ENCODE results near the gene AIFM1. TPM values are rescaled to one million over a fixed set of nuclear protein-coding genes. Genes with fewer than 3 reads are reported as not detected.

Gene AIFM1
- total and polyA plus RNA-seq, 4 donors = 19.0 to 33.7 (median 25.9) TPM

GRCh38 chrX:130184857-130185256, 19.2 kb upstream of the AIFM1 start:
- Histone ChIP-seq H3K36me3 (ENCODE audit: control insufficient read depth, insufficient read depth, low read length) (no peaks in the 10 kb centered on the region), H3K4me1 (ENCODE audit: control insufficient read depth, insufficient read depth, low read length) (no peaks in the 10 kb centered on the region), H3K4me3 (ENCODE audit: low read depth, low read length) (no peak overlapping the region), H3K9me3 (ENCODE audit: control insufficient read depth, insufficient read depth, low read length) (no peaks in the 10 kb centered on the region), H3K27me3 (ENCODE audit: control insufficient read depth, insufficient read depth, low read length) (no peaks in the 10 kb centered on the region), H3K27ac (ENCODE audit: low read depth, low read length) (no peak overlapping the region)
- DNase-seq (ENCODE audit: low read depth in 4 of 6, low spot score in 6 of 6) = no peak
- no CpG with 5 or more reads among the region's 2 CpGs for WGBS (ENCODE audit: insufficient coverage)

GRCh38 chrX:130184168-130184567, 18.5 kb upstream of the AIFM1 start:
- Histone ChIP-seq H3K27ac (ENCODE audit: low read depth, low read length) (no peak overlapping the region), H3K27me3 (ENCODE audit: control insufficient read depth, insufficient read depth, low read length) (no peaks in the 10 kb centered on the region), H3K4me3 (ENCODE audit: low read depth, low read length) (no peak overlapping the region), H3K9me3 (ENCODE audit: control insufficient read depth, insufficient read depth, low read length) (no peaks in the 10 kb centered on the region), H3K4me1 (ENCODE audit: control insufficient read depth, insufficient read depth, low read length) (no peaks in the 10 kb centered on the region), H3K36me3 (ENCODE audit: control insufficient read depth, insufficient read depth, low read length) (no peaks in the 10 kb centered on the region)
- DNase-seq (ENCODE audit: low read depth in 4 of 6, low spot score in 6 of 6) = no peak
- 92% methylated on average over 10 of the region's 11 CpGs for WGBS (ENCODE audit: insufficient coverage)

- H3K36me3 ChIP-seq (ENCODE audit: control insufficient read depth, insufficient read depth, low read length) = no peaks in the 10 kb centered on the region
- peak in 2 of 6 donors; percentile 36 to 57 for DNase-seq (ENCODE audit: low read depth in 4 of 6, low spot score in 6 of 6)
- no peak overlapping the region for H3K27ac ChIP-seq (ENCODE audit: low read depth, low read length)
- no peak overlapping the region for H3K4me3 ChIP-seq (ENCODE audit: low read depth, low read length)
- H3K27me3 ChIP-seq (ENCODE audit: control insufficient read depth, insufficient read depth, low read length) = no peaks in the 10 kb centered on the region
- H3K4me1 ChIP-seq (ENCODE audit: control insufficient read depth, insufficient read depth, low read length) = peaks cover 14% of the 10 kb centered on the region
- 38% methylated on average over 4 of the region's 7 CpGs for WGBS (ENCODE audit: insufficient coverage)
- H3K9me3 ChIP-seq (ENCODE audit: control insufficient read depth, insufficient read depth, low read length) = no peaks in the 10 kb centered on the region
Measured at GRCh38 chrX:130179579-130180215, 14.1 kb upstream of the AIFM1 start.

GRCh38 chrX:130179170-130179569, 13.5 kb upstream of the AIFM1 start:
- Histone ChIP-seq H3K36me3 (ENCODE audit: control insufficient read depth, insufficient read depth, low read length) (no peaks in the 10 kb centered on the region), H3K4me1 (ENCODE audit: control insufficient read depth, insufficient read depth, low read length) (peaks cover 19% of the 10 kb centered on the region), H3K27ac (ENCODE audit: low read depth, low read length) (no peak overlapping the region), H3K27me3 (ENCODE audit: control insufficient read depth, insufficient read depth, low read length) (no peaks in the 10 kb centered on the region), H3K9me3 (ENCODE audit: control insufficient read depth, insufficient read depth, low read length) (no peaks in the 10 kb centered on the region), H3K4me3 (ENCODE audit: low read depth, low read length) (no peak overlapping the region)
- 50% methylated on average over 1 of the region's 5 CpGs for WGBS (ENCODE audit: insufficient coverage)
- DNase-seq (ENCODE audit: low read depth in 4 of 6, low spot score in 6 of 6) = peak in 1 of 6 donors; percentile 18

GRCh38 chrX:130176942-130177341, 11.3 kb upstream of the AIFM1 start:
- WGBS (ENCODE audit: insufficient coverage) = 61% methylated on average over 3 of the region's 4 CpGs
- no peak overlapping the region for H3K4me3 ChIP-seq (ENCODE audit: low read depth, low read length)

GRCh38 chrX:130176354-130176776, 10.7 kb upstream of the AIFM1 start:
- no peak overlapping the region for H3K4me3 ChIP-seq (ENCODE audit: low read depth, low read length)
- H3K27ac ChIP-seq (ENCODE audit: low read depth, low read length) = peak overlapping the region; percentile 29
- H3K36me3 ChIP-seq (ENCODE audit: control insufficient read depth, insufficient read depth, low read length) = no peaks in the 10 kb centered on the region
- peaks cover 24% of the 10 kb centered on the region for H3K4me1 ChIP-seq (ENCODE audit: control insufficient read depth, insufficient read depth, low read length)
- H3K9me3 ChIP-seq (ENCODE audit: control insufficient read depth, insufficient read depth, low read length) = no peaks in the 10 kb centered on the region
- peak in 1 of 6 donors; percentile 5 for DNase-seq (ENCODE audit: low read depth in 4 of 6, low spot score in 6 of 6)
- H3K27me3 ChIP-seq (ENCODE audit: control insufficient read depth, insufficient read depth, low read length) = no peaks in the 10 kb centered on the region

More at GRCh38 chrX:130176942-130177341, 11.3 kb upstream of the AIFM1 start:
- no peak overlapping the region for H3K27ac ChIP-seq (ENCODE audit: low read depth, low read length)
- H3K27me3 ChIP-seq (ENCODE audit: control insufficient read depth, insufficient read depth, low read length) = no peaks in the 10 kb centered on the region
- H3K36me3 ChIP-seq (ENCODE audit: control insufficient read depth, insufficient read depth, low read length) = no peaks in the 10 kb centered on the region
- peaks cover 24% of the 10 kb centered on the region for H3K4me1 ChIP-seq (ENCODE audit: control insufficient read depth, insufficient read depth, low read length)
- H3K9me3 ChIP-seq (ENCODE audit: control insufficient read depth, insufficient read depth, low read length) = no peaks in the 10 kb centered on the region
- no peak for DNase-seq (ENCODE audit: low read depth in 4 of 6, low spot score in 6 of 6)

- Histone ChIP-seq H3K36me3 (ENCODE audit: control insufficient read depth, insufficient read depth, low read length) (no peaks in the 10 kb centered on the region), H3K4me3 (ENCODE audit: low read depth, low read length) (no peak overlapping the region), H3K27ac (ENCODE audit: low read depth, low read length) (no peak overlapping the region), H3K9me3 (ENCODE audit: control insufficient read depth, insufficient read depth, low read length) (no peaks in the 10 kb centered on the region), H3K4me1 (ENCODE audit: control insufficient read depth, insufficient read depth, low read length) (peaks cover 24% of the 10 kb centered on the region), H3K27me3 (ENCODE audit: control insufficient read depth, insufficient read depth, low read length) (no peaks in the 10 kb centered on the region)
- no peak for DNase-seq (ENCODE audit: low read depth in 4 of 6, low spot score in 6 of 6)
- no CpG with 5 or more reads among the region's 2 CpGs for WGBS (ENCODE audit: insufficient coverage)
Measured at GRCh38 chrX:130174937-130175336, 9.3 kb upstream of the AIFM1 start.

GRCh38 chrX:130174045-130174704, 8.5 kb upstream of the AIFM1 start:
- no peaks in the 10 kb centered on the region for H3K27me3 ChIP-seq (ENCODE audit: control insufficient read depth, insufficient read depth, low read length)
- DNase-seq (ENCODE audit: low read depth in 4 of 6, low spot score in 6 of 6) = peak in 2 of 6 donors; percentile 8 to 11
- no peak overlapping the region for H3K27ac ChIP-seq (ENCODE audit: low read depth, low read length)
- 56% methylated on average over 9 of the region's 10 CpGs for WGBS (ENCODE audit: insufficient coverage)
- no peaks in the 10 kb centered on the region for H3K9me3 ChIP-seq (ENCODE audit: control insufficient read depth, insufficient read depth, low read length)
- H3K4me1 ChIP-seq (ENCODE audit: control insufficient read depth, insufficient read depth, low read length) = peaks cover 24% of the 10 kb centered on the region
- H3K4me3 ChIP-seq (ENCODE audit: low read depth, low read length) = peak overlapping the region; percentile 4
- H3K36me3 ChIP-seq (ENCODE audit: control insufficient read depth, insufficient read depth, low read length) = no peaks in the 10 kb centered on the region

GRCh38 chrX:130173190-130173895, 7.7 kb upstream of the AIFM1 start:
- no peak overlapping the region for H3K27ac ChIP-seq (ENCODE audit: low read depth, low read length)
- H3K4me1 ChIP-seq (ENCODE audit: control insufficient read depth, insufficient read depth, low read length) = peaks cover 24% of the 10 kb centered on the region
- DNase-seq (ENCODE audit: low read depth in 4 of 6, low spot score in 6 of 6) = peak in 2 of 6 donors; percentile 11 to 24
- H3K36me3 ChIP-seq (ENCODE audit: control insufficient read depth, insufficient read depth, low read length) = no peaks in the 10 kb centered on the region
- H3K9me3 ChIP-seq (ENCODE audit: control insufficient read depth, insufficient read depth, low read length) = no peaks in the 10 kb centered on the region
- WGBS (ENCODE audit: insufficient coverage) = 52% methylated on average over 4 of the region's 7 CpGs
- H3K27me3 ChIP-seq (ENCODE audit: control insufficient read depth, insufficient read depth, low read length) = no peaks in the 10 kb centered on the region
- H3K4me3 ChIP-seq (ENCODE audit: low read depth, low read length) = peak overlapping the region; percentile 59
